HG03135 (cell line): ENCODE data around the gene STAT4.
"Not testable (repeated sequence)": the region's sequence is repeated elsewhere in the genome, so short reads cannot be mapped to it uniquely, and the experiment has no call there.

ENCODE experiments used
- ATAC-seq: cut with Tn5 transposase; IDR thresholded peaks from one replicate; pipeline ENCODE4 v1.9.1; 2021; ENCODE audit warnings: mild to moderate bottlenecking, moderate library complexity; ENCODE audit not compliant: unreplicated experiment

Gene STAT4

DNA sequence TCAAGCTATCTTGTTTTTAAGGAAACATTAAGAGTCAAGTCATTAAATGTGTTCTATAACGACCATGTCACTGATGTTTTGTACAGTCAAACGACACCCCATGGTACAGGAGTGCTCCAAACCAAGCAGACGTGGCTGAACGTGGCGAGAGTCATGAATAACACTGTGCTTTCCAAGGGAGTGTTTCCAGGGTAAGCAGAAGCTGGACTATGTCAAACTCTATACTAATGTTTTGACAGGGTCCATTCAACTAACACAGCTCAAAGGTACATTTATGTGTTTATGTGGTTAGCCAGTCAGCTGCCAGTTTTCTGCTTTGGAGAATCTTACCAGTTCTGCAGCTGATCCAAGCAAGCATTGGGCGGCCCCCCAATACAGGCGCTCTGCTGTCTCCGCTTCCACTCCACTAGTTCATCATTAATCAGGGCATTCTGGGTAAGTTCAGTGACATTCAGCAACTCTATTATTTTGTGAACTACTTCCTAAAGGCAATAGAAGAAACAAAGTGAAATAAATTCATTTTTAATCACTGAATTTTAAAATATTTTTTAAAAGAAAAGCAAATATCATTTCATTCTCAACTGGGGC, 153.2 kb downstream of the STAT4 start:
- no peak for ATAC-seq

DNA sequence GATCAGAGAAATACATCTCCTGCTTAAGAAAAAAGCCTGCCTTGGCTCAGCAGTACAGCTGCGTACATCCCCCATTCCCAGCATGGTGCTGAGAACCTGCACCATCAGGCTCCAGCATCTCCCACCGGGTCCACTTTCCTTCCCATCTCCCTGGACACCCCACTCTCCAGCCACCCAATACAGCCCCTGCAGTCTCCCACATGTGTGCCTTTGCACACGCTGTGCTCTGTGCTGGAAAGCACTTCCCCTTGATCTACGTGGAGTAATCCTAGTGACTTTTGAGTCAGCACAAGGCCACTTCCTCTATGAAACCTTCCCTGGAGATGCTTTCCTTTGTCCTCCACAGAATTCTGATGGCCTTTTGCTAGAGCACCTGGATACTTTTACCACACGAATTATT, 153.8 kb downstream of the STAT4 start:
- ATAC-seq: no peak

DNA sequence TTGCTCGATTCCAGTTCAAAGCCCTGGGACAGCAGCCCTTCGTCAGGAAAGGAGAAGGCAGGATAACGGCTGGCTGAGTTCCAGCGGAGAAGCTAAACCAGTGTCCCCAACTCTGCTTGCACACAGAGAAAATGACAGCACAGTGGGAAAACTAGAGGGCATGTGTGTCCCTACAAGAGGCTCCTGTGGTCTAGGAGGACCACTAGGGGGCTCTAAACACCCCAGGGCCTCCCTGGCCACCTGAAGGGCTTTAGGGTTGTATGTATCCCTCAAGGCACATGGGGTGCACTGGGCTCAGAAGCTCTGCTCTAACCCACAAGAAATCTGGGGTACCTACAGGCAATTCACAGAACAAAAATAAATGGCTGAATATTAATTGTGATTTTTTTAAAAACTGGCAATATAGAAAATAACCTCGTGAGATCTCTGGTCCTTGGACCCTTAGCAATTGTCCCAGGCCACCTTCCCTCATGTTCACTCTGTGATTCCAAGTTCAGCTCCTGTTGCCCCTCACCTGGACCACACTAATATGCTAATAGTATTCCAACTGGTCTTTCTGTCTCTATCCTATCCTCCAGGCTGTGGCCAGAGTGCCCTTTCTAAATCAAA, 154.4 kb downstream of the STAT4 start:
- peak; percentile 45 for ATAC-seq

- ATAC-seq: not testable (repeated sequence)
These were observed 155.5 kb downstream of the STAT4 start for GRCh38 chr2:190995315-190995714.

GRCh38 chr2:190994148-190994547, 156.6 kb downstream of the STAT4 start:
- ATAC-seq: no peak

- no peak for ATAC-seq
These were observed 157.5 kb downstream of the STAT4 start for GRCh38 chr2:190993292-190993643.

DNA sequence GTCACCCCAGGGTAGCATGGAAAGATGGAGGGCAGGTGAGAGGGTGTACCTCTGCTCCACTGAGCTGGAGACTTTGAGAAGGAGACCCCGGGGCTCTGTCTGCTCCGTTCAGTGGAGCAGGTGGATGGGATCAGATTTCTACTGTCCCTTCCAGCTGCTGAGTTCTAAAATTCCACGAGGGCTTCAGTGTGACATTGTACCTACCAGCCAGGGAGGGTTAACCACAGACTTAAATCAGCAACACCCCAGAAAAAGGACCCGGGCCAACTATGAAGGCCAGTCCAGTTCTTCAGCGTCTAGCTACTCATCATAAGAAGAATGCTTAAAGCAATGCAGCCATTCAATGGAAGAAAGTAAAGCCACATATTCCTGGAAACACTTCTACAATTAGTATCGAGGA, 160.7 kb downstream of the STAT4 start:
- ATAC-seq: no peak

DNA sequence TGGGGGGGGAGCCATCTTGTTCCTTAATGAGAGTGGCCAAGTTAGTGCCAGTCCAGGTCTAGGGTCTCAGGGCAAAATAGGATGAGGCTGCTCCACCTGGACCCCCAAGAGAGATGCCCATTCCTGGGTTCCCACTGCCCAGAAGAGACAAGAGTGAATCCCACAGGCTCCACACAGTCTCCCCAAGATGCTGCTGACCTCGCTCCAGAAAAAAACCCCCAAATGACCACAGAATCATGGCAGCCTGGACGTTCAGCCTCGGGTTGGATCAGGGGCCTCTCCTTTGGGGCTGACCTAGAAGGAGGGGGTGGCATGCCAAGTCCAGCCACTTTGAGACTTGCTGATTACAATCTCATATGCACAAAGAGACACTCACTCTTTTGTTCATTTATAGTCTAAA, 161.9 kb downstream of the STAT4 start:
- no peak for ATAC-seq

GRCh38 chr2:190987938-190988337, 162.9 kb downstream of the STAT4 start:
- no peak for ATAC-seq

DNA sequence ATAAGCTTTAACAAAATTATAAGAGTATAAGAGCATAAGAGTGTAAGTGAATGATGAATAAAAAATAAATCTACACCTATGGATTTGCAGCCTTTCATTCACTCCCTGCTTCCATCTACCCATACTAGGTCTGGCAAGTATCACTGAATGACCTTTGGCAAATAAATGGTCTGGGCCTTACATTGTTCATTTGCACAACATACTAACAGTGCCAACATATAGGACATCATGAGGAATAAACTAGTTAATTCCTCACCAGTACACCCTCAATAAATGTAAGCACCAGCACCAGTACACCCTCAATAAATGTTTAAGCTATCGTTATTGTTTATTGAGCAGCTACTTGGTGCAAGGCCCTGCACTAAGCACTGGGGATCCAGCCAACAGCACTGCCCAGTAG, 163.7 kb downstream of the STAT4 start:
- ATAC-seq: no peak

DNA sequence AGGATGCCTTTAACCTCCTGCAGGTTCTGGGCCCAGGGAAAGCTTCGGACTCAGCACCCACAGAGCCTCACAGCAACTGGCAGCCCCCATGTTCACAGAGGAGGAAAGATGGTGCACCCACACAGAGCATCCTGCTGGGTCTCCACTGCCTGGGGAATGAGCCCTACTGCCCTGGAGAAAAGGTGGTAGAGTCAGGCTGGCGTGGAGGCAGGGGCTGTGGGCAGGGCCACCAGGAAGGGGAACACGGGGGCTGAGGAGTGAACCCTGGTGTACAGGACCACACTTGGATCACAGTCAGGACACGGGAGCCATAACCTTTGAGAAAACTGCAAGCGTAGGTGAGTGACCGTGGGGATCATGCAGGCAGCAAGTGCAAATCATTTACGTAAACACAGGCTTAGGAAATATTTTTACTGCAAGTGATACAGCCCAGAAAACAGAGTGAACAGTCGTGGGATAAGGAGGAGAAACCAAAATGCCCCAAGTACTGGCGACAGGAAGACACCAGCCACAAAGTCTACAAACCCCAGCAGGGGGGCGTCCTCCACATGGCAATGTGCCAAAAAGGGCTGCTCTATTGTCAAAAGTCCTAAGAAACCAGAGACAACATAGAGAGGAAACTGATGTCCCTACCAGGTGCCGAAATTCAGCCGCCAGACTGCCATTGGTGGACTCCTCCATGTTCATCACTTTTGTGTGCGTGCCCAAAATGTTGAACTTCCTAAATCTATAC, 164.4 kb downstream of the STAT4 start:
- no peak for ATAC-seq

DNA sequence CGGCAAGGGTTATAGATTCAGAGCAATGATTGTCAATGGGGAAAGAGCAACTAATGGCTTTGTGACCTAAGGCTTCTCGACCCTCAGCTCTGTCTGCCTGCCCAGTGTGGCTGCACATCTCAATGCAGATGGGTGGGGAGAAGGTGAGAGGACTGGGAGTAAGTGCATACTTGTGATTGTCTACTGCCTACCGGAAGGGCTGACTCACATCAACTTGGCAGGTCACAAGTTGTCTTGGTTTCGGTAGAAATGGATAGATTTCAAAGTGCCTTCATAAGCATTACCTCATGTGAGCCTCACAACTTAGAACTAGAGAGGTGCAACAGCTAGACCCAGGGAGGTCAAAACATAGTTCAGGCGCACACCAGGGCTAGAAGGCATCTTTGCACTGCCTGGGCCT, 166.2 kb downstream of the STAT4 start:
- no peak for ATAC-seq

DNA sequence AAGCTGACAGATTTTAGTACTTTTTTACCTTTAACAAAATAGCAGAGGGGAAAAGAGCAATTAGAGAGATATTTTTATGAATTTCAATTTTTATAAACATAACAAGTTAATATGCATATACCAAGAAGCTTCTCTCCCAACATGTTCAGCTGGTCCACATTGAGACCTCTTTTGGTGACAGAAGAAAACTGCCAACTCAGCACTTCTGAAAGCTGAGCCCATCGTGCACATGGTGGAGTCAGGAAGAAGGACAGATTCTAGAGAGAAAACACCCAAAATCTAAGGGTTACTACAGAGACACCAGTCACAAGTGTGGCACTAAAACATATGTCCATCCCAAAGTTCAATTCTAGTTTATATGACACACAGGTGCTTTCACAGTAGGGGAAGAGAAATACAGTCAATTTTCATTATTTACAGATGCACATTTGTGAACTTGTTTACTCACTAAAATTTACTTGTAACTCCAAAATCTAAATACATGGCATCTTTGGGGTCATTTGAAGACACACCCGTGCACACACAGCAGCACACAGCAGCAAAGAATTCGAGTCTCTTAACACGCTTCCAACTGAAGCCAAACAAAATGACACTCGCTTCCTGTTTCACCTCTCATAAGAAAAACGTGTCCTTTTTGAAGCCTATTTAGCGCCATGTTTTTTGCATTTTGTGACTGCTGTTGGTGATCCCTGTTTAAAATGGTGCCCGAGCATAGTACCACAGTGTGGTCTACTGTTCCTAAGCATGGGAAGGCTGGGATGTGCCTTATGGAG, 168.3 kb downstream of the STAT4 start:
- no peak for ATAC-seq

DNA sequence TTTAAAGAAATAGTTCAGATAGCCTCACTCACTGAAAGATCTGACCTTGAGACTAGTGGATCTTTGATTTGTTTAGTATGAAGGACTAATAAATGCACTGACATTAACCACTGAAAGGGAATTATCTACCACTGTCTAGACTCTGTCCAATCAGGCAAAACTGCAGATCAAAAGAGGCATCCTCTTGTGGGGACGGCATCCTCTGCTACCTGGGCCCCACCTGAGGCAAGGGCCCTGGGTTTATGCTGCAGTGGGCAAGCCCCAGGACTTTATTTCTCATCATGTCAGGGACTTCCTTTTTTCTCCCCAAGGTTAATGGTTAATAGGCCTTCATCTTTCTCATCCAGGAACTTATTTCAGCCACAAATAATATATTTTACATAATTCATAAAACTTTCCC, 169.1 kb downstream of the STAT4 start:
- ATAC-seq: no peak

GRCh38 chr2:190981333-190981732, 169.5 kb downstream of the STAT4 start:
- no peak for ATAC-seq

DNA sequence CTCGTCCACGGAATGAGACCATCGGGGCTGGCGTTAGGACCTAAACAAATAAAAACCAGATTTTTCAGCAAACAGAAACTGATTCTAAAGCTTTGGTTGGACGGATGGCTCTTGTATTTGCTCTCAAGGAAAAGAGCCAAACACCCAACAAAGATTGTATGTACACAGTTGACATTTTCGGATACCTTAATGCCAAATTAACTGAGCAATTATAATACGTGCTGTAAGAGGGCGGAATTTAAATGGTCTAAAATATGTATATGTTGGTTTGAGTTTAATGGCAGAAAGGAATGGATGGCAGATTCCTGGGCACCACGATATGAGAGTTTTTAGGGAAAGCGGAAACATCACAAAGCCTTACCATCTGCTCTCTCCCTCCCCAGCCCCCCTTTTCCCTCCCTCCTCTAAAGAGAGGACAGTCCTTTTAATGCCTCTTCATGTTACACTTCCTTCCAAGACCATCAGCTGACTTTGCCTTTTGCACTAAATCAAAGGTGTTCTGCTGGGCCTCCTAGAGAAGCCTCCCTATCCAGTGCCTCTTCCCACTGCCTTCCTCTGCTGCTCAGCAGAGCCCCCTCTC, 170.1 kb downstream of the STAT4 start:
- ATAC-seq: no peak

- no peak for ATAC-seq
These were observed 170.7 kb downstream of the STAT4 start for GRCh38 chr2:190979906-190980629.
